Measurements from ENCODE around the gene CSPG5.

The CSPG5 gene

GRCh38 chr3:47540281-47540680 lies 38.4 kb downstream of the CSPG5 start:
- no peak for DNase-seq (ENCODE audit: low read depth in 2 of 2)

- no peak for DNase-seq (ENCODE audit: low read depth in 2 of 2)
Measured at GRCh38 chr3:47536967-47537366, 41.7 kb downstream of the CSPG5 start.

- no peak for DNase-seq (ENCODE audit: low read depth in 2 of 2)
Measured at GRCh38 chr3:47536221-47536891, 42.3 kb downstream of the CSPG5 start.

GRCh38 chr3:47533996-47534454 lies 44.6 kb downstream of the CSPG5 start:
- no peak for DNase-seq (ENCODE audit: low read depth in 2 of 2)

- DNase-seq (ENCODE audit: low read depth in 2 of 2) = no peak
Measured at GRCh38 chr3:47533481-47533880, 45.2 kb downstream of the CSPG5 start.

- no peak for DNase-seq (ENCODE audit: low read depth in 2 of 2)
Measured at GRCh38 chr3:47527952-47528725, 50.5 kb downstream of the CSPG5 start.

- DNase-seq (ENCODE audit: low read depth in 2 of 2) = no peak
Measured at GRCh38 chr3:47525617-47526016, 53.0 kb downstream of the CSPG5 start.

- no peak for DNase-seq (ENCODE audit: low read depth in 2 of 2)
Measured at GRCh38 chr3:47523310-47524073, 55.2 kb downstream of the CSPG5 start.

GRCh38 chr3:47522082-47522987 lies 56.3 kb downstream of the CSPG5 start:
- DNase-seq (ENCODE audit: low read depth in 2 of 2) = peak; percentile 56 to 66

- DNase-seq (ENCODE audit: low read depth in 2 of 2) = no peak
Measured at GRCh38 chr3:47520756-47521155, 57.9 kb downstream of the CSPG5 start.

- DNase-seq (ENCODE audit: low read depth in 2 of 2) = no peak
Measured at GRCh38 chr3:47517937-47518336, 60.7 kb downstream of the CSPG5 start.

GRCh38 chr3:47515864-47516319 lies 62.8 kb downstream of the CSPG5 start:
- no peak for DNase-seq (ENCODE audit: low read depth in 2 of 2)

GRCh38 chr3:47515100-47515499 lies 63.6 kb downstream of the CSPG5 start:
- no peak for DNase-seq (ENCODE audit: low read depth in 2 of 2)

- DNase-seq (ENCODE audit: low read depth in 2 of 2) = peak; percentile 91 to 92
Measured at GRCh38 chr3:47513125-47513929, 65.3 kb downstream of the CSPG5 start, which contains the start of gene ELP6. ELP6 (minus strand) TSS chr3:47513712; CDS start chr3:47513590, 122 bp downstream.

GRCh38 chr3:47512416-47513124 lies 66.1 kb downstream of the CSPG5 start:
- no peak for DNase-seq (ENCODE audit: low read depth in 2 of 2)

All from fibroblast of skin of left quadriceps (primary cell).